Activated naive CD4-positive, alpha-beta T cell treated with anti-CD3 and anti-CD28 coated beads, Interleukin-2, amount 50 U/mL, for 24 hours (primary cell): ENCODE measurements around the gene IMPA2.

Experiments
- H3K27ac Mint-ChIP-seq: one replicate; pipeline ENCODE4 v1.8.0; 2021; ENCODE audit warnings: mild to moderate bottlenecking, mixed read lengths
- H3K27me3 Mint-ChIP-seq: one replicate; pipeline ENCODE4 v1.8.0; 2021; ENCODE audit warnings: mixed read lengths
- H3K36me3 Mint-ChIP-seq: one replicate; pipeline ENCODE4 v1.8.0; 2021; ENCODE audit warnings: mixed read lengths
- H3K4me1 Mint-ChIP-seq: one replicate; pipeline ENCODE4 v1.8.0; 2021; ENCODE audit warnings: mixed read lengths
- H3K4me3 Mint-ChIP-seq: one replicate; pipeline ENCODE4 v1.8.0; 2021; ENCODE audit warnings: mild to moderate bottlenecking, mixed read lengths
- H3K9me3 Mint-ChIP-seq: one replicate; pipeline ENCODE4 v1.8.0; 2021; ENCODE audit warnings: mixed read lengths

IMPA2 gene

DNA sequence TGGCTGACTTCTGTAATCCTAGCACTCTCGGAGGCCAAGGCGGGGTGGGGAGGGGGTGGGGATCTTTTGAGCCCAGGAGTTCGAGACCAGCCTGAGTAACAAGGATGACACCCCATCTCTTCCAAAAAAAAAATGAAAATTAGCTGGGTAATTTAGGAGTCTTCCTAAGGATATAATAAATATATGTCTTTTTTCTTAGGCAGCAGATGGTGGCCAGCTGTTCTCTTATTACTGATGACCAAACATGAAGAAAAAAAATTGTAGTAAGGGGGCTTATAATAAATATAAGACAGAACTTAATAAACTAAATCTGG, 4.2 kb upstream of the IMPA2 start:
- H3K4me1 Mint-ChIP-seq = peaks cover 10% of the 10 kb centered on the region
- H3K27me3 Mint-ChIP-seq = no peaks in the 10 kb centered on the region
- no peak overlapping the region for H3K4me3 Mint-ChIP-seq
- no peak overlapping the region for H3K27ac Mint-ChIP-seq
- no peaks in the 10 kb centered on the region for H3K36me3 Mint-ChIP-seq
- no peaks in the 10 kb centered on the region for H3K9me3 Mint-ChIP-seq

DNA sequence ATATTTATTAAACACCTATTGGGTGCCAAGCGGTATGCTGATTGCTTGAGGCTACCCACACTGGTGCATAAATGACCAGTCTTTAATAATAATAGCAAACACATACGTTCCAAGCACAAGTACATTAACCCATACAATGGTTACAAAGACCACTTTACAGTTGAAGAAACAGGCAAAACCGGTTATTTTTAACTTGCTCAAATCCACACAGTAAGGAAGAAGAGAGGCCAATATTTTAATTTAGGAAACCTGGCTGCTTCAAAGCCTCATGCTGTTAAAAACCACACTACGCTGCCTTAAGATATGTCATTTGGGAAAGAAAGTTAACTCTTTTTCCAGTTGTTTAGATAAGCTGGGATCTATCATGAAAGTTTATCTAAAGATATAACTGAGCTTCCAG, 2.4 kb upstream of the IMPA2 start:
- Mint-ChIP-seq H3K4me3 (no peak overlapping the region), H3K27me3 (no peaks in the 10 kb centered on the region), H3K27ac (no peak overlapping the region), H3K9me3 (no peaks in the 10 kb centered on the region), H3K4me1 (peaks cover 14% of the 10 kb centered on the region), H3K36me3 (no peaks in the 10 kb centered on the region)

DNA sequence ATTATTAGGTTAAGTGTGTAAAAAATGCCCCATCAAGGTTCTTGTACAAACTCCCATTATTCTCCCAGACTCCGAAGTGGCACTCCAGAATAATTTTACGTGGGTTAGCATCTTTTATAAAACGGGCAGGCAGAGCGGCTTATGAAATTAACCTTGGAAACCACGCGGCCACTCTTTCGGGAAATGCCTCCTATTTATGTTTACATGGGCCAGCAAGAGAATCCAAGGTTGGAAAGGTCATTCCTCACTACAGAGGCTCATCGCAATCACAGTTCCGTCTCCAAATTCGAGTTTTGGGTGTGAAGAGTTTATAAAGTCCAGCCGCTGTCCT, 1.2 kb upstream of the IMPA2 start:
- peak overlapping the region; percentile 79 for H3K27ac Mint-ChIP-seq
- H3K4me3 Mint-ChIP-seq = peak overlapping the region; percentile 85
- no peaks in the 10 kb centered on the region for H3K27me3 Mint-ChIP-seq
- H3K4me1 Mint-ChIP-seq = peaks cover 14% of the 10 kb centered on the region
- no peaks in the 10 kb centered on the region for H3K9me3 Mint-ChIP-seq
- H3K36me3 Mint-ChIP-seq = no peaks in the 10 kb centered on the region

DNA sequence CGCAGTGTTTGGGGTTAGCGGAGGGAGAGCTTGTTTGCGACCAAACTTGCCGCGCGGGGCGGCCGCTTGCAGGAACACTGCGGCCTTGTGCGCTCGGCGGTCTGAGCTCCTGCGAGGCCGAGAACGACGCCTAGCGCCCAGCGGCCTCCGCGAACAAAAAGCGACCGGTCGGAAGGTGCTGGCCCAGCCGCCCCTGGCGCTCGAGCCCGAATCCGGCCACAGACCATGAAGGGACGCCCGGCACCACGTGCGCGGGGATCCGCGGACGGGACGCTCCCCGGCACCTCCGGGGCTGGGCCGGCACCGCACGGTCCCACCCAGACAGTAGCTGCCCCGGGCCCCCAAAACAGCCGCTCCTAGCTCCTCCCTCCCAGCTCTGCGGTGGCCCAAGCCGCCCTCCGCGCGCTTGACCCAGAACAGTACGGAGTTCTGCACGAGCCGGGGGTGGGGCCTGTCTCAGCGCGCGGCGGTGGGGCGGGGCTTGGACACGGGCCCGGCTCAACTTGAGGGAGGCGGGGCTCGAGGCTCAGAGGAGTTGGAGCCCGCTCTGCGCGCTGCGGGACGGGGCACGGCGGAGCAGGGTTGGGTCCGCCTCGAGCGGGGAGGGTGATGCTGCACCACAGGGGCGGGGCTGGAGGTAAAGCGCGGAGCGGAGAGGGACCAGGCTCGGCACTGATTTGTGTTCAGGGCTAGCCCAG, 664 bp upstream of the IMPA2 start:
- Mint-ChIP-seq H3K4me3 (peak overlapping the region; percentile 85), H3K27ac (peak overlapping the region; percentile 79), H3K27me3 (no peaks in the 10 kb centered on the region), H3K36me3 (no peaks in the 10 kb centered on the region), H3K4me1 (peaks cover 14% of the 10 kb centered on the region), H3K9me3 (no peaks in the 10 kb centered on the region)

DNA sequence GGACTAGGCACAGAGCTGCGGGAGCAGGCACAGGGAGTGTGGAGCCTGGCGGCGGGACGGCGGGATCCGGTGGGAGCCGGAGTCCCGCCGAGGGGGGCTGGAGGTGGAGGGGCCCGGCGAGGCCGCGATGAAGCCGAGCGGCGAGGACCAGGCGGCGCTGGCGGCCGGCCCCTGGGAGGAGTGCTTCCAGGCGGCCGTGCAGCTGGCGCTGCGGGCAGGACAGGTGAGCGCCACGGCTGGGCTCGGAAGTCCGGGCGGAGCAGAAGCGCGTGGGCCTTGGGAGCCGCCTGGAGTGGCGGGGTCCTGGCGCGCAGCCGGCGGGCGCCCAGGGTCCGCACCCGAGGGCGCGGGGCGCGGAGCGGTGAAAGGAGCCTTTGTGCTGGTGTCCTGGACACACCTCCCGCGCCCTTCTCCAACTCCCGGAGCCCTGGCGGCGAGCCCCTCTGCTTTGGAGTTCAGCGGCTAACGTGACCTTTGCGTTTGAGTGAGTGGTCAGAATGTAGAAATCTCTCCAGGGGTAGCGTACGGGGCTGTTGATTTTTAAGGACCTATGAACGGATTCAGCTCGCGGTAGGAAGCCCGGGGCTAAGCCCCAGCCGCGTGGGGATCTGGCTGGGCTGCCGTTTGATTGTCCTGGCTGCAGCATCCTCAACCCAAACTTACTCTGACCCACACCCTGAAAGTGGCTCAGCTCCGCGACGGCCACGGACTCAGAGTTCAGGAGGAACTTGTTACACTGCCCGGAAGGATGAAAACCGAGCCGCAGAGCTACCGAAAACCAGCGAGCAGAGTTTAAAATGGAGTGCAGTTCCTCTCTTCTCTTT, 448 bp downstream of the IMPA2 start:
- H3K27ac Mint-ChIP-seq = peak overlapping the region; percentile 41
- no peaks in the 10 kb centered on the region for H3K36me3 Mint-ChIP-seq
- peaks cover 14% of the 10 kb centered on the region for H3K4me1 Mint-ChIP-seq
- peak overlapping the region; percentile 88 for H3K4me3 Mint-ChIP-seq
- no peaks in the 10 kb centered on the region for H3K27me3 Mint-ChIP-seq
- H3K9me3 Mint-ChIP-seq = no peaks in the 10 kb centered on the region

DNA sequence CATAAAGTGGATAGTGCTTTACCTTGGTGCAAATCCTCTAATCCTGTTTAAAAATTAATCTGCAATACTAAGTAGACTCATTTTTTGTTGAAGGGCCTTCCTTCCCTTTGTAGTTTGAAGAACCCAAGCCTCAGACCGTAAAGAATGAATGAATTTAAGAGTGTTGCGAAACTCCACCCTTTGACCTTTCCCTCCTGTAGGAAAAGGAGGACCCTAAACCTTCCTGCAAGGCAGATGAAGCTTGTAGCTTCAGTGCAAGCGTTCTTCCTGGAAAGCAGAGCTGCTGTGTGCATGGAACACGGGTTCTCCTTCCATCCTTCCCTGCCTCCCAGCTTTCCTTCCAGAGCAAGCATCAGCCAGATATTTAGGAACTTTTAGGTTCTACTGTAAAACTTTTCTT, 1.7 kb downstream of the IMPA2 start:
- Mint-ChIP-seq H3K4me1 (peaks cover 14% of the 10 kb centered on the region), H3K4me3 (peak overlapping the region; percentile 4)

DNA sequence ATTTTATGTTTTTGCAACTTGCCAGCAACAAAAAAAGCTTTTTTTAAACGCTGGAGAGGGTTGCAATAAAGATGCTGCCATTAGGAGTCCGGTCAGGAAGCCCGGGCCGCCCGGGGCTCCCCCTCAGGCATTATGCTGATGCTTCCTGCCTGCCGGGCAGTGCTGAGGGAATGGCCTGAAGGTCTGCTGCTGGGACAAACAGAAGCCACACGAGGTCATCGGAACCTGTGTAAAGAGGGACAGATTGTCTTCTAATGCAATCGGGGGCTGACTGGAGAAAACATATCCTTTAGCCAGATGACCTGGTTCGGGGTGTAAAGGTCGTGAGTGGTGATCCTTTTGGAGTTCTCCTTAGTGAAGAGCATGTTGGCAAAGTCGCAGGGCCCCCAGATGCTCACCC, 2.3 kb downstream of the IMPA2 start:
- peaks cover 14% of the 10 kb centered on the region for H3K4me1 Mint-ChIP-seq
- H3K4me3 Mint-ChIP-seq = no peak overlapping the region
- H3K36me3 Mint-ChIP-seq = no peaks in the 10 kb centered on the region
- H3K27me3 Mint-ChIP-seq = no peaks in the 10 kb centered on the region
- no peaks in the 10 kb centered on the region for H3K9me3 Mint-ChIP-seq
- H3K27ac Mint-ChIP-seq = no peak overlapping the region

More for the DNA sequence above, 1.7 kb downstream of the IMPA2 start:
- Mint-ChIP-seq H3K27me3 (no peaks in the 10 kb centered on the region), H3K9me3 (no peaks in the 10 kb centered on the region), H3K36me3 (no peaks in the 10 kb centered on the region), H3K27ac (no peak overlapping the region)

DNA sequence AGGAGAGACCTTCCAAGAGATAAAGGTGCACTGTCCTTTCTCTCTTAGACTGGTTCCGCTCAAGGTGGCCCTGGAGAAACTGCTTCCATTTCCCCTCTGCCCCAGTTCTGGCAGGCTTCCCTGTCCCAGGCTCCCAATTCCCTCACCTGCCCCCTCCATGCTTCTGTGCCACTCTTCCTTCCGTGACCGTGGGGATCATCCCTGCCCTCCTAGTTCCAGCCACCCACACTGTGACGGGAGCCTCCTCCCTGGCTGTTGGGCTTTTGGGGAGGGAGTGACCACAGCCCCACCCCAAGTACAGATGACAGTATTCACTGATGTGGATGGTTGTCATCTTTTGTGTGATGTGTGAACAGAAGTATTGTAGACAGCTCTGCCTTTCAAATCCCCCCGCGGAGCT, 2.8 kb downstream of the IMPA2 start:
- no peak overlapping the region for H3K27ac Mint-ChIP-seq
- H3K27me3 Mint-ChIP-seq = no peaks in the 10 kb centered on the region
- H3K9me3 Mint-ChIP-seq = no peaks in the 10 kb centered on the region
- H3K4me3 Mint-ChIP-seq = no peak overlapping the region
- peaks cover 14% of the 10 kb centered on the region for H3K4me1 Mint-ChIP-seq
- no peaks in the 10 kb centered on the region for H3K36me3 Mint-ChIP-seq

DNA sequence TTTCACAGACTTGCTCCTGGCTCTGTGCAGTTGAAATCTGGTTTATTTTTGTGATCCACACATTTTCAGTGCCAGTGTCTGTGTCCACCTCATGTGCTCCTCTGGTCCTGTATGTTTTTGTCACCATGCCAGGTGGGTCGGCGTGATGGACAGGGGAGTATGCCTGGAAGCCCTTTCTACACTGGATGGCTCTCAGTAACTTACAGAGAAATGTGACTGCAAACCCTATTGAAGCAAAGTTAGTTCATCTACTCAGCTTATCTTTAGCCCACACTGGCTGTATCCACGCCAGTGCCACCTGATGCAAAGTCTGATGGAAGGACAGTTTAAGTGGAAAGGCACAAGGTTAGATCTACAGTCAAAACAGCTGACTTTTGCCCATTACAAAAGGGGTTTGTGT, 4.3 kb downstream of the IMPA2 start:
- H3K9me3 Mint-ChIP-seq = no peaks in the 10 kb centered on the region

DNA sequence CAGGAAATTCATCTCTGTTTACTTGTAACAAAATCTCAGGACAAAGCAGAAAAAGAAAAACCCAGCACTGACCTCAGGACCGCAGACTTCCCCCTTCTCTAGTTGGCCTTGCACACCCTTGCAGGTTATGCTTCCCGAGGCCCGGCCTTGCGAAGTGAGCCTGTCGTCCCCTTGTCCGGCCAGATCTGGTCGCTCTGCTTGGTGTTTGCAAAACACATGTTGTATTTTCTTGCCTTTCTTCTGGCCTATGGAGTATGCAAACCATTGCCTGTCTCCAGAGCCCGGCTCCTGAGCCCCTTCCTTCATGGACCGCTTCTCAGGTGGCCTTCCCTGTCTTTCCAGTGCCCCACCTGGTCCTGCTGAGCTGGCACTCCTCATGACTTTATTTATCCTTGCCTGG, 4.8 kb downstream of the IMPA2 start:
- Mint-ChIP-seq H3K4me1 (peaks cover 6% of the 10 kb centered on the region), H3K9me3 (no peaks in the 10 kb centered on the region), H3K27me3 (no peaks in the 10 kb centered on the region), H3K4me3 (no peak overlapping the region), H3K27ac (no peak overlapping the region), H3K36me3 (no peaks in the 10 kb centered on the region)

More for the DNA sequence above, 4.3 kb downstream of the IMPA2 start:
- no peak overlapping the region for H3K4me3 Mint-ChIP-seq
- H3K4me1 Mint-ChIP-seq = peaks cover 6% of the 10 kb centered on the region
- no peaks in the 10 kb centered on the region for H3K27me3 Mint-ChIP-seq
- H3K36me3 Mint-ChIP-seq = no peaks in the 10 kb centered on the region
- no peak overlapping the region for H3K27ac Mint-ChIP-seq

DNA sequence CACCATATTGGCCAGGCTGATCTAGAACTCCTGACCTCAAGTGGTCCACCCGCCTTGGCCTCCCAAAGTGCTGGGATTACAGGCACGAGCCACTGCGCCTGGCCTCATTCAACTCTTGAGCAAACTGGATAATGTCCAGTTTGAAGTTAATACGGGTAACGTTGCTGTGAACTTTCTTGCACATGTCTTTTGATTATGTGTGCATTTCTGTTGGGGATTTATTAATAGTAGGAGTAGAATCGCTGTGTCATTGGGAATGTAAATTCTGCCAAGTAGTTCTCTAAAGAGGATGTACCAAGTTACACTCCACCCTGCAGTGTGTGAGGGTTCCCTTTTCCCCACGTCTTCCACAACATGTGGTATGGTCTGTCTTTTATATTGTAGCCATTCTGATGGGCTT, 6.2 kb downstream of the IMPA2 start:
- Mint-ChIP-seq H3K27me3 (no peaks in the 10 kb centered on the region), H3K4me3 (no peak overlapping the region), H3K4me1 (no peaks in the 10 kb centered on the region), H3K9me3 (no peaks in the 10 kb centered on the region), H3K36me3 (no peaks in the 10 kb centered on the region), H3K27ac (no peak overlapping the region)

DNA sequence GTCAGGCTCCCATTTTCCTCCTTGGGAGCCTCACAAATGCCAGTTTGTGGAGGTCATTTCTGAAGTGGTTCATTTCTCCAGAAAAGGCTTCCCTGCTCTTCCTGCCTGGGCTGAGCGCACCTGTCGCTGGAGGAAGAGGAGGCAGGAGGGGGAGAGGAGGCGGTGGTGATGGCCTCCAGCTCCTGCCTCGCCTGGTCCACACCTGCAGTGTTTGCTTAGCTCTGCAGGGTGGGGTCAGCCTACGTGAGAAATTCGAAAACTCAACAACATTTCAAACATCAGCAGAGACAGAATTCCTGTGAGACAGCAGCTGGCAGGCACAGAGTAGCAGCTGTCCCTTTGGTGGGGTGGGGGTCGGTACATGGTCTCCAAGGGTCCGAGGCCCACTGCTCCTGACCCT, 7.9 kb downstream of the IMPA2 start:
- H3K9me3 Mint-ChIP-seq = no peaks in the 10 kb centered on the region
- no peaks in the 10 kb centered on the region for H3K27me3 Mint-ChIP-seq
- H3K4me3 Mint-ChIP-seq = no peak overlapping the region
- no peaks in the 10 kb centered on the region for H3K36me3 Mint-ChIP-seq
- H3K4me1 Mint-ChIP-seq = no peaks in the 10 kb centered on the region
- H3K27ac Mint-ChIP-seq = no peak overlapping the region

DNA sequence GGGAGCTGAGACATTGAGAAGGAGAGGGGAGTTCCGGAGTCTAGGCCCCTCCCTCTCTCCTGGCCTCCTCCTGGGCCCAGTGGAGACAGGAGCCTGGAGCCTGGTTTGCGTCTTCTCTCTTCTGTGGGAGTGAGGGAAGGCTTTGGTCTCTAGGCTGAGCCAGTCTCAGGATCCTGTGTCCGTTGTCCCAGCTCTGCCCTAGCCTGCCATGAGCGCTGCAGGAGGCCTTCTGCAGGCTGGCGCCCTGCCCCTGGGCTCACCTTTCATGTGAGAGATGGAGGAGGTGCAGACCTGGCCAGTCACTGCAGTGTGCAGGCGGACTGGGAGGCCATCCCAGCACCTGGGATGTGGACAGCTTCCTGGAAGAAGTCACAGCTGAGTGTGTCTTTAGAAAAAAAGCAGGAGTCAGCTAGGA, 8.7 kb downstream of the IMPA2 start:
- Mint-ChIP-seq H3K4me1 (no peaks in the 10 kb centered on the region), H3K27me3 (no peaks in the 10 kb centered on the region), H3K36me3 (no peaks in the 10 kb centered on the region), H3K27ac (no peak overlapping the region), H3K9me3 (no peaks in the 10 kb centered on the region), H3K4me3 (no peak overlapping the region)

DNA sequence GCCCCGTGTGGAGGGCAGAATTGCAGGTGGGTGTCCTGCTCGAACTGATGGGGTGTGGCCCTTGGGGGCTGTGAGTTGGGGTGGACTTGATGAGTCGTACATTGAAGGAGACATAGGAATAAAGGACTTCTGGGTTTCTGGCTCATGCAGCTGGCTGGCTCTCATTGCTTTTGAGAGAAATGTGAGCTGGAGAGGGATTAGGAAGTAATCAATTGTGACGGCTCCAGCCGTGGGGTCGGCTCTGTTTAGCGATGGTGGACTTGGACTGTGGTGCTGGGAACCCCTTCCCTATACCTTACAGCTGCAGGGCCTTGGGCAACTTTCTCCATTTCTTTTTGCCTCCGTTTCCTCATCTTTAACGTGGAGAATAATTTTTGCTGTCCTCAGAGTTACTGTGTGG, 9.2 kb downstream of the IMPA2 start:
- H3K27me3 Mint-ChIP-seq = no peaks in the 10 kb centered on the region
- H3K27ac Mint-ChIP-seq = no peak overlapping the region
- no peaks in the 10 kb centered on the region for H3K9me3 Mint-ChIP-seq
- peaks cover 4% of the 10 kb centered on the region for H3K4me1 Mint-ChIP-seq
- no peak overlapping the region for H3K4me3 Mint-ChIP-seq
- no peaks in the 10 kb centered on the region for H3K36me3 Mint-ChIP-seq

DNA sequence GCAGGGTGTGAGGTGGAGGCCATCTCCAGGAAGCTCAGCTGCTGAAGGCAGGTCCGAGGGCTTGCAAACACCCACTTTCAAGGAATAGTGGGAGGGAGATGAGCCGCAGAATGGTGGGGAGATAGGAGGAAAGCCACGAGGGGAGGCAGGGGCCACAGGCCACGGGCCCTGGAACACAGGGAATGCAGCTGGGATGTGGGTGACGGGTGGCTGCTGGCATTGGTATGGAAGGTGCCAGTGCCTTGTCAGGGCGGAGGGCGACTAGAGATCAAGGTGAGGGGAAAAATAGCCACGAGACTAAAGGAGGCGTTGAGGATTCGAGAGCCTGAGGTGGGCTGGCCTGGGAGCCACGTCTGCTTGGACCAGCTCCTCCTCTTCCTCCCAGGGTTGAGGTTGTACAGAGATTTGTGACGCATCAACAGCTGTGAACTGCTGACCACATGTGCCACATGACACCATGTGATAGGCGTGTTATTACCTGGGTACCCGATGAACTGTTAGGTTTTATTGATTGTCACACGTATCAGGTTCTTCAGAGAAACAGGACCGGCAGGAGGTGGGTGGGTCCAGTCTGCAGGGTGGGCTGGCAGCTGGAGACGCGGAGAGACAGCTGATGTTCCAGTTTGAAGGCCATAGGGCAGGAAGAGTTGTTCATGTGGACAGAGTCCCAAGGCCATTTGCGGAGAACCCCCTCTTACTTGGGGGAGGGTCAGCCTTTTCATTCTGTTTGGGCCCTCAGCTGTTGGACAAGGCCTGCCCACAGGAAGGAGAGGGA, 9.9 kb downstream of the IMPA2 start:
- no peaks in the 10 kb centered on the region for H3K27me3 Mint-ChIP-seq
- H3K36me3 Mint-ChIP-seq = no peaks in the 10 kb centered on the region
- peaks cover 9% of the 10 kb centered on the region for H3K4me1 Mint-ChIP-seq
- H3K9me3 Mint-ChIP-seq = no peaks in the 10 kb centered on the region
- H3K27ac Mint-ChIP-seq = no peak overlapping the region
- H3K4me3 Mint-ChIP-seq = no peak overlapping the region

DNA sequence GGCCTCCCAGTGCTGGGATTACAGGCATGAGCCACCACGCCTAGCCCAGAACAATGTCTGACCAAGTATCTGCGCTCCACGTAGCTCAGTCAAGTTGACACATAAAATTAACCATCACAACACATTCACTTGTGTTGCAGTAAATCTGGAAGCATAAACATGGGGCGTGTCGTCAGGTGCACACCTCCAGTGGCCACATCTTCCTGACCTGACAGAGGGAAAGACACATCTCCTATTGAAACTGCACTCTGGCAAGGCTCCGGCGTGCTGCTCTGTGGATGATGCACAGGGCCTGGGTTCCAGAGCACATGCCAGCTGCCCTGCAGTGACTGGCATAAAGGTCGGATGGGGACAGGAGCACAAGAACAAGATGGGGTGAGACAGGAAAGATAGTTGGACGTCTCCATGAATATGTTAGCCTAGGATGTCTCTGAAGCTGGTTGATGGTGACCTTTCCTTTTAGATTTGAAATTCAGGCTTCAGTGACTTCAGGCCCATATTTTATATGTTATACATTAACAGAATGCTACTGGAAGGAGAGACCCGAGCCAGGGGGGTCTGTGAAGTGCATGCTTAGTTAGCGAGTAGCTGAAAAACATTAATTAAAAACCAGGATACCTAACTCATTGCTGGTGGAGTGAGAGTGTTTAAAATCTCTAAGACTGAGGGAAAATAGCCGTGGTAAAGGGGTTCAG, 10.9 kb downstream of the IMPA2 start:
- peaks cover 9% of the 10 kb centered on the region for H3K4me1 Mint-ChIP-seq
- H3K36me3 Mint-ChIP-seq = no peaks in the 10 kb centered on the region
- H3K4me3 Mint-ChIP-seq = no peak overlapping the region
- H3K27ac Mint-ChIP-seq = no peak overlapping the region
- no peaks in the 10 kb centered on the region for H3K27me3 Mint-ChIP-seq
- H3K9me3 Mint-ChIP-seq = no peaks in the 10 kb centered on the region
